Upper lobe of left lung (tissue), 6 donors: Measurements from ENCODE around the gene RGS17. TPM values are rescaled to one million over a fixed set of nuclear protein-coding genes. Genes with fewer than 3 reads are reported as not detected.

ENCODE experiments used
- ATAC-seq, 2 donors: fragments of 200-7000 bp; cut with Tn5 transposase; one replicate each; pipeline ENCODE4 v1.9.1; 2022; ENCODE audit warnings: mild to moderate bottlenecking in 2 of 2, moderate library complexity in 2 of 2; ENCODE audit not compliant: low FRiP score in 2 of 2
- DNase-seq, 2 donors: peaks; one replicate each; pipeline ENCODE4 v3.0.0-alpha.2; 2019 to 2020
- H3K27ac ChIP-seq, 4 donors: fragments of 200-600 bp; sonication (generic); one replicate each; pipeline ENCODE4 v1.5.1; 2016 to 2019
- H3K27me3 ChIP-seq, 4 donors: fragments of 200-600 bp; sonication (generic); one replicate each; pipeline ENCODE4 v1.5.1; 2017 to 2019
- H3K36me3 ChIP-seq, 4 donors: fragments of 200-600 bp; sonication (generic); one replicate each; pipeline ENCODE4 v1.5.1; 2016 to 2019
- H3K4me1 ChIP-seq, 4 donors: fragments of 200-600 bp; sonication (generic); one replicate each; pipeline ENCODE4 v1.5.1; 2018 to 2019
- H3K4me3 ChIP-seq, 4 donors: fragments of 200-600 bp; sonication (generic); one replicate each; pipeline ENCODE4 v1.5.1; 2017 to 2019; ENCODE audit warnings: mild to moderate bottlenecking in 2 of 4, moderate library complexity in 1 of 4
- H3K9me3 ChIP-seq, 4 donors: fragments of 200-600 bp; sonication (generic); one replicate each; pipeline ENCODE4 v1.5.1; 2018 to 2019
- EP300 ChIP-seq, 4 donors: sonication (generic); formaldehyde crosslinking; IDR thresholded peaks; one replicate each; pipeline ENCODE4 v1.5.1; 2017; ENCODE audit warnings: antibody characterized with exemption in 4 of 4, control low read depth in 2 of 4
- POLR2A ChIP-seq, 4 donors: fragments of 450-650 bp; IDR thresholded peaks; one replicate each; pipeline ENCODE4 v1.5.1; 2016 to 2017; ENCODE audit warnings: antibody characterized with exemption in 4 of 4, mild to moderate bottlenecking in 2 of 4
- POLR2AphosphoS5 ChIP-seq, 2 donors: sonication (generic); formaldehyde crosslinking; IDR thresholded peaks; one replicate each; pipeline ENCODE4 v1.5.1; 2017; ENCODE audit warnings: antibody characterized with exemption in 2 of 2
- WGBS, 2 donors: methylation state at CpG; one replicate each; pipeline ENCODE4 v1.1.5; 2017 to 2018; 5-methylcytosine and 5-hydroxymethylcytosine counted together
- total RNA-seq, 6 donors: library from RNA; depleted of rRNA in 4 of 6; stranded (reverse); fragments of >200 nt in 4 of 6; gene quantifications; one replicate each; pipeline versions ENCODE4 v1.1.0 to v1.2.1, GENCODE V29; 2016 to 2021
- TF ChIP-seq, protein P1 (sequence below), 6 experiments: fragments of 450-650 bp in 4 of 6; fragments of 200-600 bp in 2 of 6; sonication (generic) in 2 of 6; IDR thresholded peaks; one replicate each; pipeline ENCODE4 v1.5.1; 2016 to 2019; ENCODE audit warnings: antibody characterized with exemption in 6 of 6
- donor health status: DM: no; HTN: no; CAD: no; lungs with moderate emphysema.
- donor health status: DM: no; HTN: yes; CAD: no; lungs with severe emphysema.

Gene RGS17
- total RNA-seq, 6 donors from 2014 or later = 0.15 to 0.49 (median 0.28) TPM; not detected in 2

DNA sequence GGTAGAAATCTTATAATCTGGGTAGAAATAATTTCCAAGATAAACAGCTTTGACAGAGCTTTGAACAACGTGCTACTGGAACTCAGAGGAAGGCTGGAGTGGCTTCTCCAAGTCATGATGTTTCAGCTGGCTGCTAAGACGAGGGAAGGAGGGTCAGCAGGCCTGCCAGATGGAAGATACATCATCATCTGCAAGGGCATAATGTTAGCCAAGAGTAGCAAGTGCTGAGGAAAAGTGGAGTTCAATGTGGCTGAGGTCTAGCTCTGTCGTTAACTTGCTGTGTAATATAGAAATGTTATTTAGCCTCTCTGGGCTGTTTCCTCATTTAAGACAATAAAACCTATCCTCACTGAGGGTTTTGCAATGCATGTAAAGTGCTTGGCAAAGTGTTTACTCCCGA is 35.1 kb downstream of the RGS17 start:
- H3K9me3 ChIP-seq = no peaks in the 10 kb centered on the region
- TF ChIP-seq POLR2AphosphoS5 (IDR thresholded peaks at IDR 0.05) (no peak), POLR2A (IDR thresholded peaks at IDR 0.05) (no peak), EP300 (IDR thresholded peaks at IDR 0.05) (no peak)
- TF ChIP-seq, protein P1, sequence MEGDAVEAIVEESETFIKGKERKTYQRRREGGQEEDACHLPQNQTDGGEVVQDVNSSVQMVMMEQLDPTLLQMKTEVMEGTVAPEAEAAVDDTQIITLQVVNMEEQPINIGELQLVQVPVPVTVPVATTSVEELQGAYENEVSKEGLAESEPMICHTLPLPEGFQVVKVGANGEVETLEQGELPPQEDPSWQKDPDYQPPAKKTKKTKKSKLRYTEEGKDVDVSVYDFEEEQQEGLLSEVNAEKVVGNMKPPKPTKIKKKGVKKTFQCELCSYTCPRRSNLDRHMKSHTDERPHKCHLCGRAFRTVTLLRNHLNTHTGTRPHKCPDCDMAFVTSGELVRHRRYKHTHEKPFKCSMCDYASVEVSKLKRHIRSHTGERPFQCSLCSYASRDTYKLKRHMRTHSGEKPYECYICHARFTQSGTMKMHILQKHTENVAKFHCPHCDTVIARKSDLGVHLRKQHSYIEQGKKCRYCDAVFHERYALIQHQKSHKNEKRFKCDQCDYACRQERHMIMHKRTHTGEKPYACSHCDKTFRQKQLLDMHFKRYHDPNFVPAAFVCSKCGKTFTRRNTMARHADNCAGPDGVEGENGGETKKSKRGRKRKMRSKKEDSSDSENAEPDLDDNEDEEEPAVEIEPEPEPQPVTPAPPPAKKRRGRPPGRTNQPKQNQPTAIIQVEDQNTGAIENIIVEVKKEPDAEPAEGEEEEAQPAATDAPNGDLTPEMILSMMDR (IDR thresholded peaks at IDR 0.05) = no peak
- no peak for DNase-seq
- H3K27ac ChIP-seq = no peak overlapping the region
- no peaks in the 10 kb centered on the region for H3K36me3 ChIP-seq
- no peak overlapping the region for H3K4me3 ChIP-seq
- no peak for ATAC-seq
- no peaks in the 10 kb centered on the region for H3K4me1 ChIP-seq
- WGBS, 2 donors = 35 to 51% methylated on average over 4 of the region's 4 CpGs
- H3K27me3 ChIP-seq = no peaks in the 10 kb centered on the region

DNA sequence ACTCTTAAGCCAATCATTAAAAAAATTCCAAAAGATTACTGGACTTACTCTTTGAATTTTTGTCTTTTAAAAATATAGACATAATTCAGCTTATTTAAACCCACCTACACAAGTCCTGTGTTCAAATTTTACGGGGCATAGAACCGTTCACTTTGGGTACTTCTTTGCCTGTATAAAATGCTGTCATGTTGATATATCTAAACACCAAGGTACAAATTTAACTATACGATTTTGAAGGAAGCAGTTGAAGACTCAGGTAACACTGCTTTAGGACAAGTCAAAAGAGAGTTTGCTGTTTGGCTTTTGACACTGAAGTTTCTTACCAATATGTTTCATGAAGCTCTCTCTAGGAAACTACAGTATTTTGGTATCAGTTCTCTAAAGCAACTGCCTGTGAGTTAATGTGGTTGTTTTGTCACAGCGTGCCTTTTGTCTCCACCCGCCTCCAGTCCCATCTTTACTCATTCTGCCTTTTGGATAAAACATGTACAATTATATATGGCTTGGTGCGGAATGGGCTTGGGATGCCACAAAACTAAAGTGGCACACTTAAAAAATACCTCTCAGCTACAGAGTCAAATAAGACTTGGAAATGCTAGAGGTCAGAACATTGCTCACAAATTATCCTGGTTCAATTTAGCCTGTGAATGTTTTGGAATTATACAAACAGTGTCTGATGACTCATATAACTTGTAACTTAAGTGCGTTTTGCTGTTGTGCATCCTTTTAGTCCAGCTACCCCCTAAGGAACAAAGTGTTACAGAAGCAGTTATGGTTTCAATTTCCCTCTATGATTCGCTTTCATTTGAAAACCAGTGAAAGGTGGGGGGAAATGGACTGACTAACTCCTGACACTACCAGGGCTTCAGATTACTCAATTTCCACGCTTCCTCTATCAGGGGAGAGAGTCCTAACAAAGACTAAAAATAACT is 38.7 kb downstream of the RGS17 start:
- Histone ChIP-seq H3K36me3 (no peaks in the 10 kb centered on the region), H3K9me3 (no peaks in the 10 kb centered on the region), H3K27me3 (no peaks in the 10 kb centered on the region), H3K27ac (no peak overlapping the region), H3K4me3 (no peak overlapping the region), H3K4me1 (no peaks in the 10 kb centered on the region)
- no peak for TF ChIP-seq EP300 (IDR thresholded peaks at IDR 0.05)
- TF ChIP-seq, protein P1 (IDR thresholded peaks at IDR 0.05) = no peak
- TF ChIP-seq POLR2A (IDR thresholded peaks at IDR 0.05) = no peak
- TF ChIP-seq POLR2AphosphoS5 (IDR thresholded peaks at IDR 0.05) = no peak
- no peak for DNase-seq
- ATAC-seq = peak in 1 of 2 donors; percentile 74
- WGBS, 2 donors = 67 to 71% methylated on average over 9 of the region's 9 CpGs

DNA sequence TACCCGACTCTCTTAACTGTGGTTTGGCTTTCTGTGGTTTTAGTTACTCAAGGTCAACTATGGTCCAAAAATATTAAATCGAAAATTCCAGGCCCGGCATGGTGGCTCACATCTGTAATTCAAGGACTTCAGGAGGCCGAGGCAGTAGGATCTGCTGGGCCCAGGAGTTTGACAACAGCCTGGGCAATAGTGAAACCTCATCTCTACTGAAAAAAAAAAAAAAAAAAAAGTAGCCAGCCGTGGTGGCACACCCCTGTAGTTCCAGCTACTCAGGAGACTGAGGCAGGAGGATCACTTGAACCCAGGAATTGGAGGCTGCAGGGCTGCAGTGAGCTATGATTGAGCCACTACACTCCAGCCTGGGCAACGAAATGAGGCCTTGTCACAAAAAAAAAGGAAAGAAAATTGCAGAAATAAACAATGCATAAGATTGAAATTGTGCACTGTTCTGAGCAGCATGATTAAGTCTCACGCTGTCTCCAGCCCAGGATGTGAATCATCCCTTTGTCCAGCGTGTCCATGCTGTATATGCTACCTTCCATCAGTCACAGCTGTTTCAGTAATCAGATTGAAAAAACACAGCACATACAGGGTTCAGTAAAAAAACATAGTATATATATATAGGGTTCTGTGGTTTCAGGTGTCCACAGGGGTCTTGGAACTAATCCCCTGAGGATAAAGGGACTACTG is 40.7 kb downstream of the RGS17 start:
- DNase-seq = no peak
- no peak for ATAC-seq
- no peak overlapping the region for H3K4me3 ChIP-seq
- H3K9me3 ChIP-seq = no peaks in the 10 kb centered on the region
- no peaks in the 10 kb centered on the region for H3K36me3 ChIP-seq
- no peaks in the 10 kb centered on the region for H3K4me1 ChIP-seq
- WGBS, 2 donors = 59 to 65% methylated on average over 8 of the region's 8 CpGs
- H3K27me3 ChIP-seq = no peaks in the 10 kb centered on the region
- no peak overlapping the region for H3K27ac ChIP-seq
- TF ChIP-seq POLR2A (IDR thresholded peaks at IDR 0.05) = no peak
- TF ChIP-seq EP300 (IDR thresholded peaks at IDR 0.05) = no peak
- TF ChIP-seq, protein P1 (IDR thresholded peaks at IDR 0.05) = no peak
- no peak for TF ChIP-seq POLR2AphosphoS5 (IDR thresholded peaks at IDR 0.05)

DNA sequence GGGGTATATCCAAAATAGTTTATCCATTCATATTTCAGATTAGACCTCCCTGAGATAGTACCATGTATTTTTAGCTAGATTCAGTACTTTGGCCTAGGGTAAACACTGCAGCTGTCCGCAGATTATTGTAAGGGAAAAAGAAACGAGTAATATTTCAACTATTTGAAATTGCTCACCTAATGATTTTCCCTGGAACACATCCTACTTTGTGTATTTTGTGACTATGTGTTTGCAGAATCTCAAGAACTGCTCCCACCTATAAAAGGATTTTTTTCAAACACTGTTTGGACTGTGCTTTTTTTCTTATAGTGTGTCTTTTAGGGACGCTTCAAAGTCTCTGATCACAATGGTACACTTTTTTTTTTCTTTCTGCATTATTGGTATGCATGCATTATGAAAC is 42.3 kb downstream of the RGS17 start:
- H3K36me3 ChIP-seq = no peaks in the 10 kb centered on the region
- no peak overlapping the region for H3K4me3 ChIP-seq
- H3K27me3 ChIP-seq = no peaks in the 10 kb centered on the region
- WGBS, 2 donors = 74 to 77% methylated on average over 3 of the region's 3 CpGs
- H3K4me1 ChIP-seq = no peaks in the 10 kb centered on the region
- no peak for ATAC-seq
- TF ChIP-seq POLR2A (IDR thresholded peaks at IDR 0.05) = no peak
- TF ChIP-seq, protein P1 (IDR thresholded peaks at IDR 0.05) = no peak
- no peak for TF ChIP-seq POLR2AphosphoS5 (IDR thresholded peaks at IDR 0.05)
- no peak for TF ChIP-seq EP300 (IDR thresholded peaks at IDR 0.05)
- no peaks in the 10 kb centered on the region for H3K9me3 ChIP-seq
- H3K27ac ChIP-seq = no peak overlapping the region
- DNase-seq = no peak
